Heart right ventricle (tissue), 16 donors: ENCODE measurements around the gene SNRNP40. TPM values are rescaled to one million over a fixed set of nuclear protein-coding genes. Genes with fewer than 3 reads are reported as not detected.

Source experiments
- ATAC-seq, 8 donors: fragments of 200-7000 bp; cut with Tn5 transposase; one replicate each; pipeline ENCODE4 v1.9.1; 2020; ENCODE audit warnings: mild to moderate bottlenecking in 8 of 8, moderate library complexity in 8 of 8, moderate number of reproducible peaks in 1 of 8
- DNase-seq, 2 donors: peaks; one replicate each; pipeline ENCODE4 v3.0.0-alpha.2; 2020
- H3K27ac ChIP-seq, 10 donors: fragments of 200-600 bp; sonication (generic) in 2 of 10; one replicate each; pipeline versions ENCODE4 v1.5.0 to v1.8.0; 2020 to 2022; ENCODE audit warnings: mild to moderate bottlenecking in 3 of 10
- H3K27me3 ChIP-seq, 7 donors: fragments of 200-600 bp; one replicate each; pipeline ENCODE4 v1.8.0; 2021 to 2022; ENCODE audit warnings: mild to moderate bottlenecking in 2 of 7
- H3K36me3 ChIP-seq, 9 donors: fragments of 200-600 bp; sonication (generic) in 1 of 9; one replicate each; pipeline versions ENCODE4 v1.5.0 to v1.8.0; 2020 to 2022; ENCODE audit warnings: mild to moderate bottlenecking in 2 of 9
- H3K4me1 ChIP-seq, 9 donors: fragments of 200-600 bp; sonication (generic) in 1 of 9; one replicate each; pipeline versions ENCODE4 v1.5.0 to v1.8.0; 2020 to 2022; ENCODE audit warnings: mild to moderate bottlenecking in 4 of 9
- H3K4me3 ChIP-seq, 10 donors: fragments of 200-600 bp; sonication (generic) in 2 of 10; one replicate each; pipeline versions ENCODE4 v1.5.0 to v1.8.0; 2020 to 2022; ENCODE audit warnings: mild to moderate bottlenecking in 7 of 10, moderate library complexity in 2 of 10
- H3K9me3 ChIP-seq, 11 donors: fragments of 200-600 bp in 10 of 11; sonication (generic) in 2 of 11; one replicate each; pipeline versions ENCODE4 v1.5.0 to v1.8.0; 2013 to 2022; ENCODE audit warnings: mild to moderate bottlenecking in 2 of 11, control low read depth in 1 of 11, moderate library complexity in 1 of 11
- WGBS, 2 donors: extraction: QIAGEN DNeasy Blood & Tissue Kit; methylation state at CpG; one replicate each; pipeline ENCODE4 v1.1.7; 2013; ENCODE audit warnings: inconsistent platforms in 1 of 2; 5-methylcytosine and 5-hydroxymethylcytosine counted together
- intact Hi-C, 10 donors: fragments of 100-400 bp; cut with DNase I; formaldehyde crosslinking; loops; one replicate each; pipeline versions ENCODE4 v1.11.1 to v1.14.2; 2022
- polyA plus RNA-seq, 2 donors: library from polyadenylated mRNA; stranded (reverse); fragments of 200-250 nt; gene quantifications; one replicate each; pipeline ENCODE4 v1.2.3, GENCODE V29; 2013
- total RNA-seq, 10 donors: library from RNA; stranded (reverse); fragmentation: NEBNext Ultra II Directional in 3 of 10; extraction: Animal tissue kit (Norgen Biotek cat#: 25700) in 3 of 10; gene quantifications; one replicate each; pipeline versions ENCODE4 v1.2.1 to v1.2.4, GENCODE V29; 2021 to 2023
- TF ChIP-seq, protein P1 (sequence below), 9 donors: fragments of 200-600 bp; sonication (generic) in 2 of 9; IDR thresholded peaks; one replicate each; pipeline versions ENCODE4 v1.5.0 to v1.8.0; 2021 to 2022; ENCODE audit warnings: antibody characterized with exemption in 9 of 9, mild to moderate bottlenecking in 5 of 9, moderate library complexity in 1 of 9
- donor health status: Arrhythmogenic right ventricular cardiomyopathy.
- donor health status: ischemic (EF 13 %, LVEDD 7.1; RV severe dilation, severe dysfunction).
- donor health status: healthy with polysubstance abuse.
- donor health status: DM: no; HTN: yes; CAD: no.
- donor health status: DM: no; HTN: no; CAD: no.
- donor health status: ischemic (EF 25% LVEDD 6.9; RV normal size, moderate dysfunction).
- donor health status: ischemic (EF 25% LVEDD 5.7; RV mildly dilated, moderate dysfunction).
- donor health status: healthy.
- donor health status: DM: yes; HTN: yes; CAD: no.
- donor health status: Ischemic cardiomyopathy.
- donor health status: ischemic (EF 35%, LVEDD 5.7; RV mildly dilated, moderate dysfunction).
- donor health status: nonischemic (EF 11% LVEDD 7.7; RV severe dilation, severe dysfunction).
- donor health status: DM: yes; HTN: yes; CAD: no.
- donor health status: PGD.
- donor health status: ischemic (EF 29% LVEDD 5.4; RV normal size, mild dysfunction).
- donor health status: nonischemic (EF 23%, LVEDD 6.1; RV moderate dilation, normal function).

The SNRNP40 gene
- total and polyA plus RNA-seq, 12 donors = 9.7 to 25.3 (median 18.2) TPM

DNA sequence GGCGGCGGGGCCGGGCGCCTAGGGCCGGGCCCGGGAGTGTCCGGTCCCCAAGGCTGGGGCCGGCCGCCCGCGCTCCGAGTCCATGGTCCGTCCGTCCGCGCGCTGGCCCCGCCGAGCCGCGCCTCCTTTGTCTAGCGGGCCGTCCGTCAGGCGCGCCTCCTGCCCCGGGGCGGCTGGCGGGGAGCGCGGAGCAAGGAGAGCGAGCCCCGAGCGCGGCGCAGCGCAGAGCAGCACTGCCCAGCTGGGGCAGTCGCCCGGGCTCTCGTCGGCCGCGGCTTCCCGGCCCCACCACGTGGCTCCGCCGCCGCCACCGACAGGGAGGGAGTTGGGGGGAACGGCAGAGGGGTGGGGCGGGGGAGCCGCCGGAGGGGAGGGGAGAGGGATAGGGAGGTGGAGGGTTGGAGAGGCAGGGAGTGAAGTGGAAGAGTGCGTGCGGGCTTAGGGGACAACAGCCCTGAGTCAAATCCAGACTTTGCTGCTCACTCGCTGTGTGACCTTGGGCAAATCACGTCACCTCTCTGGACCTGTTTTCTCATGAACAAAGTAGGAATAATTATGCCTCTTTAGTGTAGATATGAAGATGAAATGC, 56.8 kb downstream of the SNRNP40 start, which contains the start of gene NKAIN1:
Gene NKAIN1 (minus strand): TSS at position 235 of the 589 bp plus-strand sequence. CDS start 340 bp downstream, outside the sequence.
- Histone ChIP-seq H3K27me3 (peaks cover 15 to 72% (median 64%) of the 10 kb centered on the region in 7 donors), H3K9me3 (no peaks in the 10 kb centered on the region), H3K4me3 (peak within 1 kb of the TSS in 9 of 10 donors; percentile 12 to 45 (median 32)), H3K4me1 (peaks cover 0 to 10% (median 5%) of the 10 kb centered on the region in 9 donors), H3K36me3 (no peaks in the 10 kb centered on the region), H3K27ac (no peak within 1 kb of the TSS)
- intact Hi-C loops = no loop called here
- TF ChIP-seq, protein P1, sequence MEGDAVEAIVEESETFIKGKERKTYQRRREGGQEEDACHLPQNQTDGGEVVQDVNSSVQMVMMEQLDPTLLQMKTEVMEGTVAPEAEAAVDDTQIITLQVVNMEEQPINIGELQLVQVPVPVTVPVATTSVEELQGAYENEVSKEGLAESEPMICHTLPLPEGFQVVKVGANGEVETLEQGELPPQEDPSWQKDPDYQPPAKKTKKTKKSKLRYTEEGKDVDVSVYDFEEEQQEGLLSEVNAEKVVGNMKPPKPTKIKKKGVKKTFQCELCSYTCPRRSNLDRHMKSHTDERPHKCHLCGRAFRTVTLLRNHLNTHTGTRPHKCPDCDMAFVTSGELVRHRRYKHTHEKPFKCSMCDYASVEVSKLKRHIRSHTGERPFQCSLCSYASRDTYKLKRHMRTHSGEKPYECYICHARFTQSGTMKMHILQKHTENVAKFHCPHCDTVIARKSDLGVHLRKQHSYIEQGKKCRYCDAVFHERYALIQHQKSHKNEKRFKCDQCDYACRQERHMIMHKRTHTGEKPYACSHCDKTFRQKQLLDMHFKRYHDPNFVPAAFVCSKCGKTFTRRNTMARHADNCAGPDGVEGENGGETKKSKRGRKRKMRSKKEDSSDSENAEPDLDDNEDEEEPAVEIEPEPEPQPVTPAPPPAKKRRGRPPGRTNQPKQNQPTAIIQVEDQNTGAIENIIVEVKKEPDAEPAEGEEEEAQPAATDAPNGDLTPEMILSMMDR (IDR thresholded peaks at IDR 0.05) = no peak
- WGBS, 2 donors = 1% methylated on average over 37 to 57 of the region's 57 CpGs
- DNase-seq = no peak
- ATAC-seq = peak in 5 of 8 donors; percentile 22 to 67 (median 51)

DNA sequence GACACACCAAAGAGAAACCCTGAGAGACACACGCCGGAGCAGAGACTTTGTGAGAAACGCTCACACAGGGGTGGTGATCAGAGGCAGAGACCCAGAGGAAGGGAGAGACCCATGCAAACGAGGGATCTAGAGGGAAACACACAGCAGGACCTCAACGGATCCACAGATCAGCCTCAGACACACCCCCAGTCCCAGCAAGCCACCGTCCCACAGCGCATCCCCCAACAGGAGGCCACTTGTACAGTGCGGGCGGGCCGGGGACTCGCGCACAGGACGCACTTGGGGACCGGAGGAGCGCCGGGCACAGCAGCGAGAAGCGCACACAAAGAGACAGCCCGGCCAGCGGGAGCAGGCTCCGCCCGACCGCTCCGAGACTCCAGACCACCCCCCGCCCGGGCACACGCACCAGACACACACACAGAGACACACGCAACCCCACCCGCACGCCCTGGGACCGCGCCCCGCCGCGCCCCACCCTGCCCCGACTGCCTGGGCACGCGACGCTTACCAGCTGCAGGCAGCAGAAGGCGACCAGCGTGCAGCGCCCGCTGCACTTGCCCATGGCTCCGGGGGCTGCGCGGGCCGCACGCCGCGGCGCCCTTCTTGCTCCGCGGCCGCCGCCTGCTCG, 57.5 kb downstream of the SNRNP40 start:
- DNase-seq (no peak), ATAC-seq (peak in 4 of 8 donors; percentile 10 to 60 (median 36))
- TF ChIP-seq, protein P1 (IDR thresholded peaks at IDR 0.05) = no peak
- peaks cover 15 to 76% (median 71%) of the 10 kb centered on the region in 7 donors for H3K27me3 ChIP-seq
- WGBS, 2 donors = 0 to 1% methylated on average over 55 to 56 of the region's 56 CpGs
- peak overlapping the region in 9 of 10 donors; percentile 12 to 45 (median 32) for H3K4me3 ChIP-seq
- no peak overlapping the region for H3K27ac ChIP-seq
- no peaks in the 10 kb centered on the region for H3K36me3 ChIP-seq
- intact Hi-C loops = no loop called here
- peaks cover 0 to 10% (median 5%) of the 10 kb centered on the region in 9 donors for H3K4me1 ChIP-seq
- no peaks in the 10 kb centered on the region for H3K9me3 ChIP-seq

DNA sequence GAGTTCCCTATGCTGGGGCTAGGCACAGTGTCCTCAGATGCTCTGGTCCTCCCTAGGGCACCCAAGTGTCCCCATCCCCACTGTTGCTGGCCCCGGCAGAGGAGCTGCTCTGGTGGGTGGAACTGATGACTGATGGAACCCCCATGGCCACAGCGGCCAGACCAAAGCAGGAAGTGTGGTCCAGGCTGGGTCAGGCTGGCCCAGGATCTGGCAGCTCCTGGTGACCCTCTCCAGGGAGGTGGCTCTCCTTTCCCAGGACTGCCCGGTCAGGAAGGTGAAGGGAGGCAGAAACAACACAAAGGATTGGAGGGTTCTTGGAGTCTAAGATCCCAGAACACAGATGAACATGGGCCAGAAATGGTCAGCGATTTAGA, 58.0 kb downstream of the SNRNP40 start:
- Histone ChIP-seq H3K4me3 (peak overlapping the region in 1 of 10 donors; percentile 31), H3K27me3 (peaks cover 15 to 76% (median 71%) of the 10 kb centered on the region in 7 donors), H3K27ac (no peak overlapping the region), H3K9me3 (no peaks in the 10 kb centered on the region), H3K4me1 (peaks cover 0 to 10% (median 5%) of the 10 kb centered on the region in 9 donors), H3K36me3 (no peaks in the 10 kb centered on the region)
- ATAC-seq = peak in 1 of 8 donors; percentile 24
- 23 to 27% methylated on average over 4 of the region's 4 CpGs for WGBS, 2 donors
- TF ChIP-seq, protein P1 (IDR thresholded peaks at IDR 0.05) = no peak
- intact Hi-C loops = no loop called here
- no peak for DNase-seq

DNA sequence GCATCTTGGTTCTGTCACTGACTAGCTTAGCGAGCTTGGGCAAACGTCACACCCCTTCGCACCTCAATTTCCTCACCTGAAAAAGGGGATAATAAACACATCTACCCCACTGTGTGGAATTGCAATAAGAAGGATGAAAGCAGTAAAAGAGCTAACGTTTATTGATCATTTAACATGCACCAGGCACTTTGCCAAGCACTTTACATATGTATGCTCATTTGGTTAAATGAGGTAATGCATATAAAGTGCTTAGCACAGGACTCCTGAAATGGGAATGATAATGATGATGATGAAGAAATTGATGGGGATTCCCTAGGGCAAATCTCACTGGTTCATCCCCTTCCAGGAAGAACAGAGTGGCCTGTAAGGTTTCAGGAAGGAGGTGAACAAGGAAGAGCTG, 61.7 kb downstream of the SNRNP40 start:
- no peak overlapping the region for H3K27ac ChIP-seq
- no peaks in the 10 kb centered on the region for H3K36me3 ChIP-seq
- TF ChIP-seq, protein P1 (IDR thresholded peaks at IDR 0.05) = no peak
- no peak overlapping the region for H3K4me3 ChIP-seq
- H3K9me3 ChIP-seq = no peaks in the 10 kb centered on the region
- peaks cover 11 to 57% (median 51%) of the 10 kb centered on the region in 7 donors for H3K27me3 ChIP-seq
- ATAC-seq (no peak), DNase-seq (no peak)
- H3K4me1 ChIP-seq = peaks cover 0 to 6% (median 5%) of the 10 kb centered on the region in 9 donors
- intact Hi-C loops = no loop called here
- 64% methylated on average over 4 of the region's 4 CpGs for WGBS, 2 donors
